IMR-90 (cell line): ENCODE data around the gene PSME3. TPM values are rescaled to one million over a fixed set of nuclear protein-coding genes. Genes with fewer than 3 reads are reported as not detected.
"Not testable (repeated sequence)": the region's sequence is repeated elsewhere in the genome, so short reads cannot be mapped to it uniquely, and the experiment has no call there.

ENCODE experiments used
- ATAC-seq: fragments of 200-7000 bp; cut with Tn5 transposase; 2 replicates; pipeline ENCODE4 v1.9.1; 2020; ENCODE audit warnings: low read depth, mild to moderate bottlenecking, moderate library complexity
- BruUV-seq: library from RNA; stranded (reverse); fragments of 400-500 nt; replicated peaks from 2 replicates; lab custom pipeline; 2021; lab: Mats Ljungman, UMichigan
- CTCF ChIA-PET: fragments of 300-600 bp; formaldehyde crosslinking; extraction: SDS; loops from one replicate; lab custom pipeline; 2021; ENCODE audit warnings: antibody characterized with exemption; lab: Yijun Ruan, JAX
- POLR2A ChIA-PET: fragments of 300-600 bp; sonication (Branson Sonifier 250); formaldehyde crosslinking; loops from one replicate; lab custom pipeline; 2022; ENCODE audit warnings: antibody characterized with exemption; ENCODE audit not compliant: unreplicated experiment; lab: Charles Lee
- DNase-seq: peaks from one replicate; pipeline ENCODE4 v3.0.0; 2013
- H2AFZ ChIP-seq: replicated peaks from 2 replicates; pipeline ENCODE3; 2013; ENCODE audit warnings: low read length, mild to moderate bottlenecking; ENCODE audit not compliant: poor library complexity
- H2AK5ac ChIP-seq: 2 replicates; pipeline ENCODE4 v1.6.1; 2013; ENCODE audit warnings: low read depth, low read length, inconsistent platforms
- H2AK9ac ChIP-seq: replicated peaks from 2 replicates; pipeline ENCODE3; 2013; ENCODE audit warnings: mild to moderate bottlenecking, low read depth, low read length, moderate library complexity; ENCODE audit not compliant: poor library complexity
- H2BK120ac ChIP-seq: 2 replicates; pipeline ENCODE4 v1.6.1; 2013; ENCODE audit warnings: low read depth, low read length, inconsistent platforms
- H2BK15ac ChIP-seq: 3 replicates; pipeline ENCODE4 v1.6.1; 2013; ENCODE audit warnings: low read depth, low read length, inconsistent platforms
- H2BK20ac ChIP-seq: 2 replicates; pipeline ENCODE4 v1.6.1; 2013; ENCODE audit warnings: low read depth, mild to moderate bottlenecking, inconsistent platforms, low read length, moderate library complexity
- H2BK5ac ChIP-seq: 2 replicates; pipeline ENCODE4 v1.6.1; 2013; ENCODE audit warnings: mild to moderate bottlenecking, low read depth, low read length, inconsistent platforms; ENCODE audit not compliant: poor library complexity, severe bottlenecking
- H3K14ac ChIP-seq: replicated peaks from 2 replicates; pipeline ENCODE4 v1.6.1; 2013; ENCODE audit warnings: low read depth, low read length, inconsistent platforms
- H3K18ac ChIP-seq: 2 replicates; pipeline ENCODE4 v1.6.1; 2013; ENCODE audit warnings: low read depth, low read length, control low read depth
- H3K23ac ChIP-seq: 2 replicates; pipeline ENCODE4 v1.6.1; 2013; ENCODE audit warnings: low read depth, low read length, inconsistent platforms
- H3K27ac ChIP-seq: 2 replicates; pipeline ENCODE4 v1.5.1; 2013; ENCODE audit warnings: mild to moderate bottlenecking, control low read depth, low read length; ENCODE audit not compliant: insufficient read depth
- H3K27me3 ChIP-seq: 2 replicates; pipeline ENCODE4 v1.6.1; 2013; ENCODE audit warnings: low read length; ENCODE audit not compliant: control insufficient read depth, insufficient read depth
- H3K36me3 ChIP-seq: 2 replicates; pipeline ENCODE4 v1.6.1; 2013; ENCODE audit warnings: low read length, mixed read lengths; ENCODE audit not compliant: control insufficient read depth, insufficient read depth
- H3K4ac ChIP-seq: 2 replicates; pipeline ENCODE4 v1.6.1; 2013; ENCODE audit warnings: low read depth, low read length, inconsistent platforms
- H3K4me1 ChIP-seq: 2 replicates; pipeline ENCODE4 v1.6.1; 2013; ENCODE audit warnings: low read length, mixed read lengths; ENCODE audit not compliant: control insufficient read depth, insufficient read depth
- H3K4me2 ChIP-seq: 2 replicates; pipeline ENCODE4 v1.6.1; 2013; ENCODE audit warnings: low read depth, mild to moderate bottlenecking, control low read depth, low read length, moderate library complexity
- H3K4me3 ChIP-seq: 2 replicates; pipeline ENCODE4 v1.5.1; 2013; ENCODE audit warnings: low read depth, mild to moderate bottlenecking, control low read depth, low read length, moderate library complexity; ENCODE audit not compliant: insufficient read depth
- H3K56ac ChIP-seq: 2 replicates; pipeline ENCODE4 v1.6.1; 2013; ENCODE audit warnings: low read length, inconsistent platforms; ENCODE audit not compliant: insufficient read depth; ENCODE audit errors: extremely low read depth
- H3K79me1 ChIP-seq, 2 experiments: 2 replicates each; pipeline ENCODE4 v1.6.1; 2013; ENCODE audit warnings: low read length in 2 of 2, inconsistent platforms in 1 of 2, low read depth in 1 of 2
- H3K9ac ChIP-seq: 2 replicates; pipeline ENCODE4 v1.6.1; 2013; ENCODE audit warnings: low read depth, low read length, control low read depth
- H3K9me1 ChIP-seq: 2 replicates; pipeline ENCODE4 v1.6.1; 2013; ENCODE audit warnings: low read length, inconsistent platforms; ENCODE audit not compliant: insufficient read depth
- H3K9me3 ChIP-seq: 2 replicates; pipeline ENCODE4 v1.6.1; 2013; ENCODE audit warnings: low read length; ENCODE audit not compliant: control insufficient read depth, insufficient read depth
- H4K20me1 ChIP-seq: 2 replicates; pipeline ENCODE4 v1.6.1; 2013; ENCODE audit warnings: low read length, inconsistent platforms; ENCODE audit not compliant: insufficient read depth
- H4K5ac ChIP-seq: 2 replicates; pipeline ENCODE4 v1.6.1; 2013; ENCODE audit warnings: mild to moderate bottlenecking, low read depth, low read length, control low read depth
- H4K8ac ChIP-seq, 2 experiments: 2 replicates each; pipeline ENCODE4 v1.6.1; 2013; ENCODE audit warnings: low read depth in 2 of 2, low read length in 2 of 2, control low read depth in 1 of 2, inconsistent platforms in 1 of 2
- H4K91ac ChIP-seq: 2 replicates; pipeline ENCODE4 v1.6.1; 2013; ENCODE audit warnings: low read depth, low read length, inconsistent platforms; ENCODE audit not compliant: insufficient read depth
- WGBS, 2 experiments: methylation state at CpG; one replicate each; pipeline versions ENCODE4 v1.1.5 to v1.1.7; 2013; ENCODE audit warnings: missing lambda C conversion rate in 2 of 2; ENCODE audit not compliant: insufficient read length in 1 of 2; ENCODE audit errors: extremely low coverage in 2 of 2; 5-methylcytosine and 5-hydroxymethylcytosine counted together
- dilution Hi-C: fragments of 300-500 bp; cut with HindIII; formaldehyde crosslinking; loops from one replicate; pipeline ENCODE4 v1.14.3; 2018; ENCODE audit warnings: low sequenced_read_pairs; ENCODE audit not compliant: unreplicated experiment
- in situ Hi-C: fragments of 300-500 bp; cut with MboI; formaldehyde crosslinking; loops from 3 replicates; pipeline ENCODE4 v1.14.3; 2019; ENCODE audit warnings: low sequenced_read_pairs, inconsistent platforms, mixed read lengths
- intact Hi-C: fragments of 100-400 bp; cut with micrococcal nuclease; formaldehyde crosslinking; loops from 2 replicates; pipeline ENCODE4 v1.10.0; 2022
- polyA plus RNA-seq, 3 experiments: library from polyadenylated mRNA; depleted of rRNA; stranded (reverse); fragments of >200 nt; gene quantifications; 2 replicates each; pipeline ENCODE4 v1.2.3, GENCODE V29; 2012; ENCODE audit warnings: low replicate concordance in 1 of 3
- total RNA-seq: library from RNA; depleted of rRNA; stranded (reverse); fragments of >200 nt; gene quantifications from 2 replicates; pipeline ENCODE4 v1.2.3, GENCODE V29; 2012

The PSME3 gene
- total and polyA plus RNA-seq, 2 of the 4 experiments (the other 2 are of a cell fraction): 72.4 to 100 TPM

DNA sequence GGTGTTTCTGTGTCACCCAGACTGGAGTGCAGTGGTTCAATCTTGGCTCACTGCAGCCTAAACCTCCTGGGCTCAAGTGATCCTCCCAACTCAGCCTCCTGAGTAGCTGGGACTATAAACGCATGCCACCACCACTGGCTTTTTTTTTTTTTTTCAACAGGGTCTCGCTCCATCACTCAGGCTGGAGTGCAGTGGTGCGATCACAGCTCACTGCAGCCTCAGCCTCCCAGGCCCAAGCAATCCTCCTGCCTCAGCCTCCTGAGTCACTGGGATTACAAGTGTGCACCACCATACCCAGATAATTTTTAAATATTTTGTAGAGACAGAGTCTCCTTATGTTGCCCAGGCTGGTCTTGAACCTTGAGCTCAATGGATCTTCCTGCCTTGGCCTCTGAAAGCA is 52.6 kb downstream of the PSME3 start:
- H2AFZ ChIP-seq, H3K9me1 ChIP-seq, H2BK120ac ChIP-seq, H3K9me3 ChIP-seq, ATAC-seq, H3K14ac ChIP-seq, H2BK5ac ChIP-seq, CTCF ChIA-PET, H3K79me1 ChIP-seq, H3K4me2 ChIP-seq, H4K8ac ChIP-seq, H3K23ac ChIP-seq, BruUV-seq, H3K4me1 ChIP-seq, intact Hi-C loops, H3K4me3 ChIP-seq, H2AK5ac ChIP-seq, H2AK9ac ChIP-seq, H3K36me3 ChIP-seq, H3K56ac ChIP-seq, DNase-seq, H3K27ac ChIP-seq, H4K5ac ChIP-seq, H2BK15ac ChIP-seq, POLR2A ChIA-PET, H3K9ac ChIP-seq, H2BK20ac ChIP-seq, H3K18ac ChIP-seq, H4K20me1 ChIP-seq, H3K4ac ChIP-seq, dilution Hi-C loops, H4K91ac ChIP-seq: not testable (repeated sequence)
- WGBS, 2 experiments: 100% methylated on average over 1 of the region's 3 CpGs; no CpG with 5 or more reads in 1 of the 2 experiments
- in situ Hi-C loops: loop anchor here (25.0 kb wide), 1 partner anchor 426 kb away; no protein-coding TSS in a partner anchor
- H3K27me3 ChIP-seq: peaks cover 17% of the 10 kb centered on the region
